GM06990 (cell line): ENCODE data around the gene TBC1D20.
"Not testable (repeated sequence)": the region's sequence is repeated elsewhere in the genome, so short reads cannot be mapped to it uniquely, and the experiment has no call there.

Experiments used
- DNase-seq: peaks from one replicate; pipeline ENCODE4 v3.0.0-alpha.2; 2011; ENCODE audit not compliant: insufficient read length; ENCODE audit errors: extremely low read depth
- H3K27me3 ChIP-seq: replicated peaks from 2 replicates; pipeline ENCODE4 v1.6.0; 2011; ENCODE audit warnings: low read length; ENCODE audit not compliant: control insufficient read depth, insufficient read depth
- H3K36me3 ChIP-seq: 2 replicates; pipeline ENCODE4 v1.5.1; 2011; ENCODE audit warnings: low read length; ENCODE audit not compliant: control insufficient read depth, insufficient read depth
- H3K4me3 ChIP-seq: replicated peaks from 2 replicates; pipeline ENCODE4 v1.5.1; 2011; ENCODE audit warnings: low read depth, mild to moderate bottlenecking, control low read depth, low read length
- CTCF ChIP-seq: IDR thresholded peaks from 2 replicates; pipeline ENCODE4 v1.5.1; 2011; ENCODE audit warnings: low read length, control low read depth, mild to moderate bottlenecking, inconsistent platforms; ENCODE audit not compliant: insufficient read depth, poor library complexity, severe bottlenecking

Gene TBC1D20

DNA sequence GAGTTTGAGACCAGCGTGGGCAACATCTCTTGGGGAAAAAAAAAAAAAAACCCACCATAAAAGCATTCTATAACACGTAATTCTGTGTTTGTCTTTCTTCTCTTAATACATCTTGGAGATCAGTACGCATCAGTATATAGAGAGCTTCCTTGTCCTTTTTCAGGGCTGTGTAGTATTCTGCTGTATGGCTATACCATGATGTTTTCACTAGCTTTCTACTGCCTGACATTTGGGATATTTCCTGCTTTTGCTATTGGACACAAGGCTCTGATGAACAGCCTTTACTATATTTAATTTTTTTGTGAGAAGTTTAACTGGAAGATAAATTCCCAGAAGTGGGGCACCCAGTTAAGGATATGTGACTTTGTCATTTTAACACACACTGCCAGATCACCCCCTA, 74.8 kb downstream of the TBC1D20 start:
- DNase-seq: no peak
- Histone ChIP-seq H3K4me3 (no peak overlapping the region), H3K27me3 (no peaks in the 10 kb centered on the region), H3K36me3 (peaks cover 28% of the 10 kb centered on the region)
- no peak for TF ChIP-seq CTCF

DNA sequence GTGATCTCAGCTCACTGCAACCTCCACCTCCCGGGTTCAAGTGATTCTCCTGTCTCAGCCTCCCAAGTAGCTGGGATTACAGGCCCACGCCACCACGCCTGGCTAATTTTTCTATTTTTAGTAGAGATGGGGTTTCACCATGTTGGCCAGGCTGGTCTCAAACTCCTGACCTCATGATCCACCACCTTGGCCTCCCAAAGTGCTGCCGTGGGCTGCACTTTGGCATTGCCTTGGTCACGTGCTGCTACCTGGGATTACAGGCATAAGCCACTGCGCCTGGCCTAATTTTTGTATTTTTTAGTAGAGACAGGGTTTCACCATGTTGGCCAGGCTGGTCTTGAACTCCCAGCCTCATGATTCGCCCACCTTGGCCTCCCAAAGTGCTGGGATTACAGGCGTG, 75.7 kb downstream of the TBC1D20 start:
- not testable (repeated sequence) for H3K4me3 ChIP-seq, DNase-seq, H3K27me3 ChIP-seq
- H3K36me3 ChIP-seq: peaks cover 25% of the 10 kb centered on the region
